K562 (cell line): Measurements from ENCODE around the gene PCK1. TPM values are rescaled to one million over a fixed set of nuclear protein-coding genes. Genes with fewer than 3 reads are reported as not detected.
A peak's percentile ranks its signal among the peaks of the same experiment; 100 is the strongest.

Experiments used
- ATAC-seq: fragments of 200-7000 bp; cut with Tn5 transposase; 3 replicates; pipeline ENCODE4 v1.9.1; 2020; ENCODE audit warnings: moderate library complexity
- BruUV-seq: library from RNA; stranded (reverse); fragments of 400-500 nt; replicated peaks from 2 replicates; lab custom pipeline; 2021; lab: Mats Ljungman, UMichigan
- CTCF ChIA-PET: fragments of 300-600 bp; formaldehyde crosslinking; extraction: SDS; loops from one replicate; lab custom pipeline; 2021; ENCODE audit warnings: low intra/inter-chr PET ratio; lab: Yijun Ruan, JAX
- POLR2A ChIA-PET: fragments of 300-600, 350-650 bp; sonication (Branson Sonifier 250); formaldehyde crosslinking; extraction: SDS; loops from one replicate; lab custom pipeline; 2021; ENCODE audit warnings: antibody characterized with exemption, inconsistent platforms; lab: Yijun Ruan, JAX
- DNase-seq, 4 experiments: peaks; one replicate each; pipeline versions ENCODE4 v3.0.0 to v3.0.0-alpha.2; 2011 to 2018; ENCODE audit warnings: low spot score in 3 of 4, mixed read lengths in 3 of 4; ENCODE audit errors: extremely low read depth in 1 of 4
- FAIRE-seq: peaks from 2 replicates; lab custom pipeline; 2011; peaks lifted over from hg19 to GRCh38; lab: Jason Lieb, UNC
- H2AFZ ChIP-seq: 2 replicates; pipeline ENCODE4 v1.6.0; 2011; ENCODE audit warnings: low read depth, low read length, control low read depth, inconsistent platforms
- H3K27ac ChIP-seq: fragments of 200-600 bp; 3 replicates; pipeline ENCODE4 v1.8.0; 2011; ENCODE audit warnings: low read depth, mild to moderate bottlenecking, control low read depth, inconsistent platforms, low read length, moderate library complexity, mixed read lengths; ENCODE audit errors: extremely low read depth
- H3K27me3 ChIP-seq, 2 experiments: fragments of 300-600 bp in 1 of 2; 2 replicates in 1 of 2; 3 replicates in 1 of 2; pipeline versions ENCODE4 v1.6.0 to v1.8.0; 2011; ENCODE audit warnings: inconsistent platforms in 2 of 2, low read length in 2 of 2, mild to moderate bottlenecking in 1 of 2, mixed read lengths in 1 of 2, moderate library complexity in 1 of 2; ENCODE audit not compliant: control insufficient read depth in 2 of 2, insufficient read depth in 2 of 2
- H3K36me3 ChIP-seq: fragments of 300-600 bp; 3 replicates; pipeline ENCODE4 v1.8.0; 2011; ENCODE audit warnings: mild to moderate bottlenecking, low read length, inconsistent platforms; ENCODE audit not compliant: control insufficient read depth, insufficient read depth
- H3K4me1 ChIP-seq, 2 experiments: fragments of 200-600 bp in 1 of 2; replicated peaks in 1 of 2; 2 replicates in 1 of 2; 3 replicates in 1 of 2; pipeline versions ENCODE4 v1.5.1 to v1.8.0; 2011; ENCODE audit warnings: inconsistent platforms in 2 of 2, low read length in 2 of 2, mild to moderate bottlenecking in 1 of 2, mixed read lengths in 1 of 2, moderate library complexity in 1 of 2; ENCODE audit not compliant: control insufficient read depth in 2 of 2, insufficient read depth in 2 of 2
- H3K4me2 ChIP-seq: 2 replicates; pipeline ENCODE4 v1.6.1; 2011; ENCODE audit warnings: low read length, control low read depth, inconsistent platforms, mixed read lengths; ENCODE audit not compliant: insufficient read depth
- H3K4me3 ChIP-seq: fragments of 200-600 bp; sonication (generic), shearing (Covaris generic); 2 replicates; pipeline ENCODE4 v1.5.1; 2016; ENCODE audit warnings: control low read depth, inconsistent platforms
- H3K79me2 ChIP-seq: fragments of 200-600 bp; 3 replicates; pipeline ENCODE4 v1.8.0; 2011; ENCODE audit warnings: low read length, inconsistent platforms; ENCODE audit not compliant: control insufficient read depth, insufficient read depth
- H3K9ac ChIP-seq, 2 experiments: 2 replicates each; pipeline versions ENCODE4 v1.6.0 to v1.6.1; 2011; ENCODE audit warnings: low read depth in 2 of 2, low read length in 2 of 2, control low read depth in 1 of 2, inconsistent platforms in 1 of 2, mild to moderate bottlenecking in 1 of 2, mixed read lengths in 1 of 2; ENCODE audit not compliant: insufficient read depth in 1 of 2
- H3K9me1 ChIP-seq: one replicate; pipeline ENCODE4 v1.6.0; 2011; ENCODE audit warnings: inconsistent platforms, mild to moderate bottlenecking, low read length, moderate library complexity; ENCODE audit not compliant: control insufficient read depth, insufficient read depth
- H3K9me3 ChIP-seq: replicated peaks from 2 replicates; pipeline ENCODE4 v1.5.1; 2011; ENCODE audit warnings: low read depth, low read length, inconsistent platforms; ENCODE audit not compliant: control insufficient read depth, insufficient read depth
- H4K20me1 ChIP-seq: replicated peaks from 2 replicates; pipeline ENCODE4 v1.6.1; 2011; ENCODE audit warnings: low read length, inconsistent platforms, mixed read lengths; ENCODE audit not compliant: control insufficient read depth, insufficient read depth
- ASH1L ChIP-seq: fragments of 450-650 bp; IDR thresholded peaks from 2 replicates; pipeline ENCODE4 v1.6.1; 2018; ENCODE audit warnings: borderline replicate concordance, mild to moderate bottlenecking, low read depth; ENCODE audit not compliant: partially characterized antibody
- BMI1 ChIP-seq: fragments of 150-350 bp; IDR thresholded peaks from 2 replicates; pipeline ENCODE4 v1.6.1; 2014; ENCODE audit warnings: low read length
- CBFA2T2 ChIP-seq: fragments of 450-650 bp; conservative IDR thresholded peaks from 2 replicates; pipeline ENCODE4 v1.6.1; 2017; ENCODE audit warnings: mild to moderate bottlenecking
- CBFB ChIP-seq: sonication (generic); formaldehyde crosslinking; IDR thresholded peaks from 2 replicates; pipeline ENCODE4 v1.4.0; 2020; ENCODE audit warnings: mild to moderate bottlenecking, missing genetic modification reagents
- E2F6 ChIP-seq, 2 experiments: IDR thresholded peaks; 2 replicates each; pipeline ENCODE4 v1.6.1; 2011; ENCODE audit warnings: borderline replicate concordance in 1 of 2, control low read depth in 1 of 2, low read depth in 1 of 2, low read length in 1 of 2, mild to moderate bottlenecking in 1 of 2, mixed read lengths in 1 of 2, moderate library complexity in 1 of 2; ENCODE audit not compliant: insufficient read depth in 1 of 2, insufficient read length in 1 of 2, poor library complexity in 1 of 2, severe bottlenecking in 1 of 2; ENCODE audit errors: extremely low read depth in 1 of 2
- FOXJ2 ChIP-seq: fragments of 200-800 bp; sonication (Bioruptor generic); IDR thresholded peaks from 2 replicates; pipeline ENCODE4 v1.6.1; 2016; ENCODE audit warnings: missing genetic modification characterization, missing compliant biosample characterization
- HMG20A ChIP-seq: fragments of 450-650 bp; formaldehyde crosslinking; conservative IDR thresholded peaks from 2 replicates; pipeline ENCODE4 v1.4.0; 2020; ENCODE audit warnings: mild to moderate bottlenecking, mixed read lengths
- IRF2 ChIP-seq: sonication (generic); formaldehyde crosslinking; IDR thresholded peaks from 2 replicates; pipeline ENCODE4 v1.8.1; 2022; ENCODE audit warnings: mild to moderate bottlenecking, missing genetic modification reagents
- RBM25 ChIP-seq: fragments of 200-400 bp; formaldehyde crosslinking; IDR thresholded peaks from 2 replicates; pipeline ENCODE4 v1.6.1; 2018; ENCODE audit warnings: low read length, low read depth, moderate library complexity; ENCODE audit not compliant: severe bottlenecking
- STAT5A ChIP-seq: IDR thresholded peaks from 2 replicates; pipeline ENCODE4 v1.6.1; 2012; ENCODE audit warnings: low read length, inconsistent platforms, borderline replicate concordance
- TARDBP ChIP-seq: fragments of 450-650 bp; IDR thresholded peaks from 2 replicates; pipeline ENCODE4 v1.6.1; 2016
- TFE3 ChIP-seq: fragments of 450-650 bp; formaldehyde crosslinking; IDR thresholded peaks from 2 replicates; pipeline ENCODE4 v1.4.0; 2020; ENCODE audit warnings: mild to moderate bottlenecking, mixed read lengths
- ZNF174 ChIP-seq: fragments of 250-450 bp; sonication (Bioruptor Pico); IDR thresholded peaks from 2 replicates; pipeline ENCODE4 v1.4.0; 2020; ENCODE audit warnings: mild to moderate bottlenecking
- ZNF263 ChIP-seq: sonication (generic); formaldehyde crosslinking; IDR thresholded peaks from 2 replicates; pipeline ENCODE4 v1.8.0; 2022; ENCODE audit warnings: mild to moderate bottlenecking, missing genetic modification reagents, borderline replicate concordance
- ZNF717 ChIP-seq: fragments of 250-450 bp; sonication (Bioruptor Pico); IDR thresholded peaks from 2 replicates; pipeline ENCODE4 v1.5.0; 2021
- WGBS: fragments of 100-300 bp; shearing (Covaris generic); methylation state at CpG from one replicate; pipeline ENCODE4 v1.1.6; 2016; ENCODE audit warnings: low coverage, mixed read lengths; ENCODE audit not compliant: insufficient coverage; ENCODE audit errors: missing lambda C conversion rate; 5-methylcytosine and 5-hydroxymethylcytosine counted together
- in situ Hi-C: fragments of 300-500 bp; cut with MboI; formaldehyde crosslinking; loops from 4 replicates; pipeline ENCODE4 v1.15.0; 2018; ENCODE audit warnings: inconsistent platforms, mixed read lengths
- intact Hi-C: fragments of 100-400 bp; cut with micrococcal nuclease; formaldehyde crosslinking; loops from 2 replicates; pipeline ENCODE4 v1.14.2; 2022
- polyA plus RNA-seq, 8 experiments: library from polyadenylated mRNA; depleted of rRNA in 4 of 8; stranded (reverse) in 5 of 8; unstranded in 3 of 8; fragments of >200 nt; fragmentation: Nextera tagmentation in 2 of 8; fragmentation: Illumina TruSeq in 1 of 8; extraction: Ambion mirVana in 2 of 8; extraction: Trizol in 1 of 8; gene quantifications; 2 replicates each; pipeline versions ENCODE4 v1.2.1 to v1.2.3, GENCODE V29; 2011 to 2014; ENCODE audit warnings: inconsistent platforms in 1 of 8, missing spikeins in 1 of 8
- total RNA-seq, 7 experiments: library from RNA; depleted of rRNA in 6 of 7; stranded (reverse); fragments of >200 nt in 6 of 7; fragmentation: Illumina TruSeq in 2 of 7; extraction: Trizol in 2 of 7; gene quantifications; 2 replicates each; pipeline versions ENCODE4 v1.2.1 to v1.2.3, GENCODE V29; 2011 to 2021; ENCODE audit warnings: low replicate concordance in 1 of 7

PCK1 gene
- total and polyA plus RNA-seq, 9 of the 15 experiments (the other 6 are each of a cell fraction or from before 2014, with no cell fraction given) = 0.05 to 0.73 (median 0.15) TPM

- TF ChIP-seq IRF2 (CRISPR knock-in tag) (no peak), HMG20A (CRISPR knock-in tag) (no peak)
- TF ChIP-seq, all 486 proteins: peak for 5
Measured at GRCh38 chr20:57576617-57577550, 16.0 kb downstream of the PCK1 start (continued).

- no peaks in the 10 kb centered on the region for H4K20me1 ChIP-seq
- in situ Hi-C loops = no loop called here
- TF ChIP-seq ZNF717 (CRISPR knock-in tag) (no peak), TARDBP (no peak), STAT5A (no peak; the same call in 1 of the 2 replicates), ASH1L (no peak), RBM25 (peak; percentile 87), FOXJ2 (no peak), BMI1 (no peak), CBFB (CRISPR knock-in tag) (no peak), TFE3 (CRISPR knock-in tag) (peak; percentile 23; the same call in 1 of the 2 replicates), E2F6 (IDR thresholded peaks at IDR 0.05; ENCODE audit: borderline replicate concordance in 1 of 2, extremely low read depth in 1 of 2, insufficient read depth in 1 of 2, insufficient read length in 1 of 2, low read depth in 1 of 2, low read length in 1 of 2, poor library complexity in 1 of 2, severe bottlenecking in 1 of 2) (no peak), ZNF174 (CRISPR knock-in tag) (no peak), CBFA2T2 (peak; percentile 80), ZNF263 (no peak)
Measured at GRCh38 chr20:57577679-57578475, 17.0 kb downstream of the PCK1 start.

More at GRCh38 chr20:57577679-57578475, 17.0 kb downstream of the PCK1 start:
- intact Hi-C loops = no loop called here
- Histone ChIP-seq H3K9me3 (no peaks in the 10 kb centered on the region), H3K9me1 (no peaks in the 10 kb centered on the region), H3K4me1 (peaks cover 30 to 42% of the 10 kb centered on the region in 2 experiments), H2AFZ (no peak overlapping the region), H3K4me3 (no peak overlapping the region), H3K36me3 (no peaks in the 10 kb centered on the region), H3K27me3 (peaks cover 21 to 57% of the 10 kb centered on the region in 2 experiments; a peak in 4 of 5 replicates), H3K4me2 (peak overlapping the region; percentile 26; the same call in 1 of the 2 replicates), H3K79me2 (no peaks in the 10 kb centered on the region), H3K27ac (no peak overlapping the region), H3K9ac (peak overlapping the region in 1 of 2 experiments; percentile 75; a peak in 1 of 4 replicates)
- ChIA-PET POLR2A (interaction anchor here (0.5 to 1.8 kb wide), 8 partner anchors 9 to 799 kb away, joined by 3 to 5 read pairs (median 4); partner anchors contain the start of gene PCK1), CTCF (no interaction called here)
- 3% methylated on average over 9 of the region's 10 CpGs for WGBS
- DNase-seq = peak; percentile 45 to 76 (median 67)
- no TSS peak for BruUV-seq
- ATAC-seq = peak; percentile 51
- peak; percentile 80 for FAIRE-seq
